Urinary bladder (tissue), 4 donors: ENCODE measurements around the gene HAUS2. TPM values are rescaled to one million over a fixed set of nuclear protein-coding genes. Genes with fewer than 3 reads are reported as not detected.
"Not testable (repeated sequence)": the region's sequence is repeated elsewhere in the genome, so short reads cannot be mapped to it uniquely, and the experiment has no call there.

Experiments
- DNase-seq: peaks from one replicate; pipeline ENCODE4 v3.0.0-alpha.2; 2015; ENCODE audit errors: extremely low spot score
- H3K27ac ChIP-seq: one replicate; pipeline ENCODE4 v1.5.1; 2013; ENCODE audit warnings: low read depth, mild to moderate bottlenecking, moderate library complexity
- H3K36me3 ChIP-seq: one replicate; pipeline ENCODE4 v1.6.1; 2013; ENCODE audit warnings: mild to moderate bottlenecking, moderate library complexity; ENCODE audit not compliant: insufficient read depth
- H3K4me1 ChIP-seq: one replicate; pipeline ENCODE4 v1.6.1; 2013; ENCODE audit warnings: mild to moderate bottlenecking, moderate library complexity; ENCODE audit not compliant: insufficient read depth
- H3K4me3 ChIP-seq: one replicate; pipeline ENCODE4 v1.5.1; 2013; ENCODE audit warnings: low read depth, low read length
- WGBS: extraction: QIAGEN DNeasy Blood & Tissue Kit; methylation state at CpG from one replicate; pipeline ENCODE4 v1.1.7; 2013; 5-methylcytosine and 5-hydroxymethylcytosine counted together
- polyA plus RNA-seq: library from polyadenylated mRNA; stranded (reverse); fragments of 200-250 nt; gene quantifications from one replicate; pipeline ENCODE4 v1.2.3, GENCODE V29; 2013
- total RNA-seq: library from RNA; depleted of rRNA; stranded (reverse); fragments of >200 nt; gene quantifications from one replicate; pipeline ENCODE4 v1.2.3, GENCODE V29; 2014
- donor health status: healthy with polysubstance abuse.
- donor health status: healthy.

HAUS2 gene
- total and polyA plus RNA-seq, 2 donors: 12.5 to 33.5 TPM

- 2% methylated on average over 9 of the region's 9 CpGs for WGBS
- DNase-seq: peak; percentile 2
- H3K27ac ChIP-seq: peak overlapping the region; percentile 82
- peak overlapping the region; percentile 78 for H3K4me3 ChIP-seq
- H3K4me1 ChIP-seq: peaks cover 2% of the 10 kb centered on the region
- peaks cover 5% of the 10 kb centered on the region for H3K36me3 ChIP-seq
Measured at GRCh38 chr15:42547918-42548248, 755 bp upstream of the HAUS2 start.

- Histone ChIP-seq H3K27ac (peak overlapping the region; percentile 82), H3K4me3 (peak overlapping the region; percentile 78), H3K36me3 (peaks cover 5% of the 10 kb centered on the region), H3K4me1 (peaks cover 2% of the 10 kb centered on the region)
- WGBS: under 1% methylated on average over 15 of the region's 15 CpGs
- DNase-seq: peak; percentile 39
Measured at GRCh38 chr15:42549032-42549491, 424 bp downstream of the HAUS2 start.

- peak overlapping the region; percentile 78 for H3K4me3 ChIP-seq
- no peaks in the 10 kb centered on the region for H3K36me3 ChIP-seq
- no peak for DNase-seq
- no peak overlapping the region for H3K27ac ChIP-seq
- H3K4me1 ChIP-seq: peaks cover 2% of the 10 kb centered on the region
- WGBS: 73% methylated on average over 12 of the region's 12 CpGs
Measured at GRCh38 chr15:42549741-42550392, 1.2 kb downstream of the HAUS2 start.

GRCh38 chr15:42553554-42553953, 4.9 kb downstream of the HAUS2 start:
- peaks cover 2% of the 10 kb centered on the region for H3K4me1 ChIP-seq
- H3K27ac ChIP-seq: no peak overlapping the region
- no peak overlapping the region for H3K4me3 ChIP-seq
- no peak for DNase-seq
- WGBS: 86% methylated on average over 1 of the region's 1 CpG
- peaks cover 2% of the 10 kb centered on the region for H3K36me3 ChIP-seq

DNA sequence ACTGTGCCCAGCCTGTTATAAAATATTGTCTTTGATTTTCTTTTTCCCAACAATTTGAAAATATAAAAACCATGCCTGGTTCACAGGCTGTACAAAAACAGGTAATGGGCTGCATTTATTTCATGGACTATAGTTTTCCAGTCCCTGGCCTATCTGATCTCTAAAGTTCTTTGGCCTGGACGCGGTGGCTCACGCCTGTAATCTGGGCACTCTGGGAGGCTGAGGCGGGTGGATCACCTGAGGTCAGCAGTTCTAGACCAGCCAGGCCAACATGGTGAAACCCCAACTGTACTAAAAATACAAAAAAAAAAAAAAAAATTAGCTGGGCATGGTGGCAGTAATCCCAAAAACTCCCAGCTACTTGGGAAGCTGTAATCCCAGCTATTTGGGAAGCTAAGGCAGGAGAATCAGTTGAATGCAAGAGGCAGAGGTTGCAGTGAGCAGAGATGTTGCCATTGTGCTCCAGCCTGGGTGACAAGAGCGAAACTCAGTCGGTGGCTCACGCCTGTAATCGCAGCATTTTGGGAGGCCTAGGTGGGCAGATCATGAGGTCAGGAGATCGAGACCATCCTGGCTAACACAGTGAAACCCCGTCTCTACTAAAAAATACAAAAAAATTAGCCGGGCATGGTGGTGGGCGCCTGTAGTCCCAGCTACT, 8.0 kb downstream of the HAUS2 start:
- H3K4me1 ChIP-seq, H3K36me3 ChIP-seq, H3K27ac ChIP-seq, DNase-seq, H3K4me3 ChIP-seq: not testable (repeated sequence)
- 97% methylated on average over 10 of the region's 12 CpGs for WGBS

- WGBS: 97% methylated on average over 3 of the region's 3 CpGs
- Histone ChIP-seq H3K27ac (no peak overlapping the region), H3K36me3 (peaks cover 2% of the 10 kb centered on the region), H3K4me1 (no peaks in the 10 kb centered on the region), H3K4me3 (no peak overlapping the region)
- DNase-seq: no peak
Measured at GRCh38 chr15:42558739-42559138, 10.1 kb downstream of the HAUS2 start.

GRCh38 chr15:42575188-42576039, 26.8 kb downstream of the HAUS2 start, which contains the start of gene STARD9:
Gene STARD9 (plus strand): TSS chr15:42575606. CDS start chr15:42575716, 110 bp downstream.
- peak; percentile 94 for DNase-seq
- Histone ChIP-seq H3K4me1 (no peaks in the 10 kb centered on the region), H3K36me3 (no peaks in the 10 kb centered on the region), H3K27ac (peak within 1 kb of the TSS; percentile 87), H3K4me3 (peak within 1 kb of the TSS; percentile 79)
- under 1% methylated on average over 95 of the region's 95 CpGs for WGBS

GRCh38 chr15:42576040-42576594, 27.5 kb downstream of the HAUS2 start:
- no peak for DNase-seq
- Histone ChIP-seq H3K36me3 (no peaks in the 10 kb centered on the region), H3K4me1 (no peaks in the 10 kb centered on the region), H3K4me3 (peak overlapping the region; percentile 79), H3K27ac (peak overlapping the region; percentile 87)
- 7% methylated on average over 16 of the region's 16 CpGs for WGBS

DNA sequence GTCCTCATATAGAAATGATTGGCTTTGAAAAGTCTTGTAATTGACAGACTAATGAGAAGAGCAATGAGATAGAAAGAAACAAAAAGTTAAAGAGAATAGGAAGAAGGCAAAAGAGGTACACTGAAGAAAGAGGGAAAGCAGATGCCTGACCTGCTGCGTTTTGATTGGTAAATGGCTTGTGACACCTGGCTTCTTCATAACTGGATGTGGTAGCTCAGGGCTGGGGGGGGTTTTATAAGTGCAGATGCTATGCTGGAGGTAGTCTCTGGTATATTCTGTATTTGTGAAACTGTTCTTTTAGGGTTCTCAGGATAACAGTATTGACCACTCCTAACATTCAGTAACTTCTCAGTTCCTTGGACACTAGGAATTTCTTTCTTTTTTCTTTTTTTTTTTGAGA, 28.1 kb downstream of the HAUS2 start:
- no peak for DNase-seq
- Histone ChIP-seq H3K36me3 (no peaks in the 10 kb centered on the region), H3K4me1 (no peaks in the 10 kb centered on the region), H3K4me3 (no peak overlapping the region), H3K27ac (no peak overlapping the region)
- 73% methylated on average over 1 of the region's 1 CpG for WGBS

GRCh38 chr15:42577514-42578031, 28.9 kb downstream of the HAUS2 start:
- no peak overlapping the region for H3K4me3 ChIP-seq
- no peak overlapping the region for H3K27ac ChIP-seq
- DNase-seq: no peak
- H3K36me3 ChIP-seq: no peaks in the 10 kb centered on the region
- WGBS: 16% methylated on average over 1 of the region's 1 CpG
- H3K4me1 ChIP-seq: no peaks in the 10 kb centered on the region

DNA sequence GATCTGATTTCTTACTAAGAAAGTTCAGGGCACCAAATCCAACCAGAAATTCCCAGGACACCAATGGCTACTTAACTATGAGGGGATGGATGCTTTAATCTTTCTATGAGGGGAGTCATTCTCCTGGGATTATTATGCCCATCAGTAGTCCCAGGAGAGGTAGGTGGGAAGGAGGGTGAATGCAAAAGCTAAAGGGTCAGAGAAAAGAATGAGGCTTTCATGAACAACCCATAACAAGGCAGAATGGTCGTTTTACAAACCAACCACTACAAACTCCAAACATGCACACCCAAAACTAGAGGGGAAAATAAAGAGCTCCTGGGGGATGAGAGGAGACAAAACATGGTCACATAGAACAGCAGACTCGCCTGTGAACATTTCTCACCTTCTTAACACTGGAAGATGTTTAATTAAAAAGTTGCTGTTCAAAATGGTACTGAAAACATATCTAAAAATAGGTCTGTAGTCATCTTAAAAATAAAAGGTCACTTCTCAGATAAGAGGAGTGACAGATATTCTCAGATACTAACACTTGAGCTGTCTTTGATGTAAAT, 30.4 kb downstream of the HAUS2 start:
- H3K4me1 ChIP-seq: no peaks in the 10 kb centered on the region

DNA sequence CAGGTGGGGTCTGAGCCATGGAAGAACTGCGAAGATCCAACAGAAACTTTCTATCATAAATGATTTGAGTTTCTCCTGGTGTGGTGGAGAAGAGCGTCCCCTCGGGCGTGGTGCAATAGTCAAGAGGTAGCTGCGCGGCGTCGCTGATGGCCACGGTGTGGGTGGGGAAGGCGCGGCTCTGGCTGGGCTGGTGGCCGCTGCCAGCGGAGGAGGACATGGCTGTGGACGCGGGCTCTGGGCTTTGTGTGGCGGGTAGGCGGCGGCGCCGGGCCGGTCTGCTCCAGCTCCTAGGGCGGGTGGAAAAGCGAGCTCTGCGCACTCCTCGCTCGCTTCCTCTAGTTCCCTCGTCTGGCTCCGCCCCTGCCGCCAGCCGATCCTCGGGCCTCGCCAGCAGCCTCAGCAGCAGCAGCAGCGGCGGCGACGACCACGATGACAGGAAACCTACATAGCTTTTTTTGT, 32.7 kb downstream of the HAUS2 start:
- peak; percentile 47 for DNase-seq
- Histone ChIP-seq H3K4me3 (peak overlapping the region; percentile 37), H3K36me3 (no peaks in the 10 kb centered on the region), H3K27ac (peak overlapping the region; percentile 89), H3K4me1 (no peaks in the 10 kb centered on the region)
- 1% methylated on average over 37 of the region's 37 CpGs for WGBS

More for the DNA sequence above, 30.4 kb downstream of the HAUS2 start:
- no peak overlapping the region for H3K4me3 ChIP-seq
- no peak overlapping the region for H3K27ac ChIP-seq
- WGBS: 86% methylated on average over 2 of the region's 2 CpGs
- DNase-seq: no peak
- H3K36me3 ChIP-seq: no peaks in the 10 kb centered on the region
